SU-DHL-6 (cell line): ENCODE data around the gene ARVCF.

Experiments
- H2AFZ ChIP-seq: fragments of 200-600 bp; sonication (generic); 2 replicates; pipeline ENCODE4 v1.6.1; 2014; ENCODE audit warnings: low read depth, mild to moderate bottlenecking, moderate library complexity, mixed read lengths, antibody characterized with exemption, low read length; ENCODE audit not compliant: severe bottlenecking
- H3F3A ChIP-seq: fragments of 200-600 bp; shearing (Covaris generic); 2 replicates; pipeline ENCODE4 v1.6.0; 2016; ENCODE audit warnings: antibody characterized with exemption, mild to moderate bottlenecking; ENCODE audit not compliant: insufficient read depth
- H3K27ac ChIP-seq: fragments of 200-600 bp; sonication (generic); 2 replicates; pipeline ENCODE4 v1.5.1; 2016; ENCODE audit warnings: low read depth, mild to moderate bottlenecking, low read length, moderate library complexity, mixed read lengths
- H3K27me3 ChIP-seq: fragments of 200-600 bp; sonication (generic), shearing (Covaris generic); 2 replicates; pipeline ENCODE4 v1.6.0; 2014; ENCODE audit warnings: mild to moderate bottlenecking, low read length
- H3K36me3 ChIP-seq: fragments of 200-600 bp; sonication (generic); 2 replicates; pipeline ENCODE4 v1.6.1; 2014; ENCODE audit warnings: mild to moderate bottlenecking, low read length, mixed read lengths
- H3K4me2 ChIP-seq: fragments of 300-600, 200-600 bp; shearing (Covaris generic), sonication (generic); 2 replicates; pipeline ENCODE4 v1.6.0; 2014; ENCODE audit warnings: low read length, low read depth, mild to moderate bottlenecking; ENCODE audit not compliant: poor library complexity, severe bottlenecking
- H3K4me3 ChIP-seq: fragments of 200-600 bp; sonication (generic); 2 replicates; pipeline ENCODE4 v1.5.1; 2014; ENCODE audit warnings: antibody characterized with exemption, low read length, mild to moderate bottlenecking, mixed read lengths; ENCODE audit not compliant: insufficient read depth, poor library complexity, severe bottlenecking
- H3K79me2 ChIP-seq: fragments of 200-600 bp; sonication (generic); 2 replicates; pipeline ENCODE4 v1.6.1; 2014; ENCODE audit warnings: mild to moderate bottlenecking, low read length, moderate library complexity; ENCODE audit not compliant: insufficient read depth
- H3K9ac ChIP-seq: fragments of 200-600 bp; sonication (generic); 2 replicates; pipeline ENCODE4 v1.7.0; 2014; ENCODE audit warnings: mild to moderate bottlenecking, low read length
- H3K9me2 ChIP-seq: fragments of 200-600 bp; sonication (generic); replicated peaks from 2 replicates; pipeline ENCODE4 v1.6.1; 2014; ENCODE audit warnings: low read length; ENCODE audit not compliant: insufficient read depth
- H3K9me3 ChIP-seq: fragments of 200-600 bp; sonication (generic); 2 replicates; pipeline ENCODE4 v1.6.1; 2014; ENCODE audit warnings: low read length, mixed read lengths; ENCODE audit not compliant: insufficient read depth
- H4K20me1 ChIP-seq: fragments of 200-600 bp; sonication (generic); 2 replicates; pipeline ENCODE4 v1.6.1; 2014; ENCODE audit warnings: low read depth, mild to moderate bottlenecking, antibody characterized with exemption, low read length, moderate library complexity, mixed read lengths
- CTCF ChIP-seq: fragments of 200-600 bp; sonication (generic); IDR thresholded peaks from one replicate; pipeline ENCODE4 v1.5.1; 2017; ENCODE audit warnings: antibody characterized with exemption, mild to moderate bottlenecking, low read length, moderate library complexity; ENCODE audit not compliant: insufficient read depth, poor library complexity, severe bottlenecking
- EZH2phosphoT487 ChIP-seq: fragments of 200-600 bp; sonication (generic), shearing (Covaris generic); conservative IDR thresholded peaks from 2 replicates; pipeline ENCODE4 v1.6.1; 2018; ENCODE audit warnings: mild to moderate bottlenecking, antibody characterized with exemption, low read length, moderate library complexity, mixed read lengths

The ARVCF gene

GRCh38 chr22:20056161-20056560, 39.5 kb upstream of the ARVCF start:
- Histone ChIP-seq H3K27ac (no peak overlapping the region), H3K36me3 (no peaks in the 10 kb centered on the region), H3K9me3 (no peaks in the 10 kb centered on the region), H3K27me3 (no peaks in the 10 kb centered on the region), H3K9me2 (no peaks in the 10 kb centered on the region), H3K9ac (no peak overlapping the region), H3K4me3 (no peak overlapping the region), H3K79me2 (no peaks in the 10 kb centered on the region), H4K20me1 (no peaks in the 10 kb centered on the region), H3F3A (no peaks in the 10 kb centered on the region), H3K4me2 (no peak overlapping the region), H2AFZ (no peak overlapping the region)
- no peak for TF ChIP-seq CTCF
- no peak for TF ChIP-seq EZH2phosphoT487

GRCh38 chr22:20055654-20056053, 39.0 kb upstream of the ARVCF start:
- Histone ChIP-seq H3K4me2 (no peak overlapping the region), H3K4me3 (no peak overlapping the region), H3K9me2 (no peaks in the 10 kb centered on the region), H3K9ac (no peak overlapping the region), H3K36me3 (no peaks in the 10 kb centered on the region), H4K20me1 (no peaks in the 10 kb centered on the region), H3K79me2 (no peaks in the 10 kb centered on the region), H3F3A (no peaks in the 10 kb centered on the region), H3K9me3 (no peaks in the 10 kb centered on the region), H3K27ac (no peak overlapping the region), H2AFZ (no peak overlapping the region), H3K27me3 (no peaks in the 10 kb centered on the region)
- no peak for TF ChIP-seq EZH2phosphoT487
- no peak for TF ChIP-seq CTCF

- Histone ChIP-seq H3K79me2 (no peaks in the 10 kb centered on the region), H3K9me2 (no peaks in the 10 kb centered on the region), H3K27me3 (no peaks in the 10 kb centered on the region), H3K36me3 (no peaks in the 10 kb centered on the region), H3K9ac (no peak overlapping the region), H3K4me3 (no peak overlapping the region), H3F3A (no peaks in the 10 kb centered on the region), H2AFZ (no peak overlapping the region), H3K9me3 (no peaks in the 10 kb centered on the region), H3K27ac (no peak overlapping the region), H4K20me1 (no peaks in the 10 kb centered on the region), H3K4me2 (no peak overlapping the region)
- TF ChIP-seq CTCF (no peak), EZH2phosphoT487 (no peak)
Measured at GRCh38 chr22:20055144-20055543, 38.5 kb upstream of the ARVCF start.

- Histone ChIP-seq H3F3A (no peaks in the 10 kb centered on the region), H3K36me3 (no peaks in the 10 kb centered on the region), H3K9me3 (no peaks in the 10 kb centered on the region), H3K79me2 (no peaks in the 10 kb centered on the region), H3K4me3 (no peak overlapping the region), H3K9ac (no peak overlapping the region), H3K4me2 (no peak overlapping the region), H4K20me1 (no peaks in the 10 kb centered on the region), H3K27me3 (no peaks in the 10 kb centered on the region), H3K9me2 (no peaks in the 10 kb centered on the region), H3K27ac (no peak overlapping the region), H2AFZ (no peak overlapping the region)
- no peak for TF ChIP-seq CTCF
- TF ChIP-seq EZH2phosphoT487 = no peak
Measured at GRCh38 chr22:20054485-20054884, 37.9 kb upstream of the ARVCF start.
